ENCODE measurements around the gene IRS4.

GRCh38 chrX:108734426-108734825 is 1.9 kb downstream of the IRS4 start:
- no peak for TF ChIP-seq CTCF (conservative IDR thresholded peaks at IDR 0.05 in 1 of 2, IDR thresholded peaks at IDR 0.05 in 1 of 2; ENCODE audit: low read depth in 1 of 2, low read length in 2 of 2)
- TF ChIP-seq EZH2 (IDR thresholded peaks at IDR 0.05; ENCODE audit: low read length, missing control alignments) = no peak
